Retinal pigment epithelial cell (primary cell): Measurements from ENCODE around the gene RSF1.

Experiments used
- DNase-seq: peaks from one replicate; pipeline ENCODE4 v3.0.0-alpha.2; 2010; ENCODE audit warnings: low read depth
- H3K4me3 ChIP-seq: 2 replicates; pipeline ENCODE4 v1.5.1; 2011; ENCODE audit warnings: mild to moderate bottlenecking, low read length, control low read depth, moderate library complexity
- TF ChIP-seq, protein P1 (sequence below): conservative IDR thresholded peaks from 2 replicates; pipeline ENCODE4 v1.5.1; 2011; ENCODE audit warnings: low read depth, low read length, control low read depth, inconsistent platforms

Gene RSF1

GRCh38 chr11:77750394-77751156, 69.9 kb downstream of the RSF1 start:
- no peak overlapping the region for H3K4me3 ChIP-seq
- TF ChIP-seq, protein P1, sequence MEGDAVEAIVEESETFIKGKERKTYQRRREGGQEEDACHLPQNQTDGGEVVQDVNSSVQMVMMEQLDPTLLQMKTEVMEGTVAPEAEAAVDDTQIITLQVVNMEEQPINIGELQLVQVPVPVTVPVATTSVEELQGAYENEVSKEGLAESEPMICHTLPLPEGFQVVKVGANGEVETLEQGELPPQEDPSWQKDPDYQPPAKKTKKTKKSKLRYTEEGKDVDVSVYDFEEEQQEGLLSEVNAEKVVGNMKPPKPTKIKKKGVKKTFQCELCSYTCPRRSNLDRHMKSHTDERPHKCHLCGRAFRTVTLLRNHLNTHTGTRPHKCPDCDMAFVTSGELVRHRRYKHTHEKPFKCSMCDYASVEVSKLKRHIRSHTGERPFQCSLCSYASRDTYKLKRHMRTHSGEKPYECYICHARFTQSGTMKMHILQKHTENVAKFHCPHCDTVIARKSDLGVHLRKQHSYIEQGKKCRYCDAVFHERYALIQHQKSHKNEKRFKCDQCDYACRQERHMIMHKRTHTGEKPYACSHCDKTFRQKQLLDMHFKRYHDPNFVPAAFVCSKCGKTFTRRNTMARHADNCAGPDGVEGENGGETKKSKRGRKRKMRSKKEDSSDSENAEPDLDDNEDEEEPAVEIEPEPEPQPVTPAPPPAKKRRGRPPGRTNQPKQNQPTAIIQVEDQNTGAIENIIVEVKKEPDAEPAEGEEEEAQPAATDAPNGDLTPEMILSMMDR = no peak
- no peak for DNase-seq

DNA sequence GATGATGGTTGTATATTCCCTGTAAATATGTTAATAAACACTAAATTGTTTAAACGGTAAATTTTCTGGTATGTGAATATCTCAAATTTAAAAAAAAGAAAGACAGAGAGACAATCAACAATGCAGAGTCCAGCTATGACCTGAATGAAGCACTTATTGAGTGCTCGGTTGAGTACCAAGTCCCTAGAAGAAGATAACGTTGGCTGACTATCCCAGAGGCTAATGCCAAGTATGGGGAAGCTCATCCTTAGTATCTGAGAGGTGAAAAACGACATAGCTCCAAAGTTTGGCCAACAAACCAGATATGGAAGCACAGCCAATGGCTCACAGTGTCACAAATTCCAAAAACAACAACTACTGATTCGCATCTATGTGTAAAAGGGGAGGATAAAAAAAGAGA, 71.3 kb downstream of the RSF1 start:
- no peak for DNase-seq
- H3K4me3 ChIP-seq = no peak overlapping the region
- TF ChIP-seq, protein P1 = no peak

- TF ChIP-seq, protein P1 = no peak
- no peak for DNase-seq
- no peak overlapping the region for H3K4me3 ChIP-seq
Observed at GRCh38 chr11:77748266-77748665, 72.3 kb downstream of the RSF1 start.

DNA sequence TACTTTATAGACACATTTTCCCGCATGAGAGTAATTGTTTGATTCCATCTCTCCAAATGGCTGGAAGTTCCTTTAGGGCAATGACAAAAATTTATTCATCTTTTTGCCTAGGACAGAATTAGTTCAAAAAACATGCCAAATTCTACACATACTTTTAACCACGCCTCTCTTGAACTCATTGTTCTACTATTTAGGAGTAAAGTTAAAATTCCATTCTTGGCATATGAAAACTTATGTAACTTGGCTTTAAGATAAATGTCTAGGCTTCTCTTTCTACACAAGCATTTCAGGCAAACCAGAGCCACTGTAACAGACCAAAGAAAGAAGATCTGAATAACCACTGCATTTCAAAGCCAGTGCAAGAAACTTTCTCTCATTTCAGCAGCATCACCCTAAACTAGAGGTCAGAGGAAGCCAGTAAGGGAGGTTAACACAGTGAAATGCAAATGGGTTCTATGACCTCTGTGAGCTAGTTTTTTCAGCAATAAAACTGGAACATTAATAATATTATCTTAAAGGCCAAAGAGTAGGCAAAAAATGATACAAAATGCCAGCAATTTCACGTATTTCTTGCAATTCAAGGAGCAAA, 73.0 kb downstream of the RSF1 start:
- DNase-seq = peak; percentile 10
- TF ChIP-seq, protein P1 = no peak
- no peak overlapping the region for H3K4me3 ChIP-seq

DNA sequence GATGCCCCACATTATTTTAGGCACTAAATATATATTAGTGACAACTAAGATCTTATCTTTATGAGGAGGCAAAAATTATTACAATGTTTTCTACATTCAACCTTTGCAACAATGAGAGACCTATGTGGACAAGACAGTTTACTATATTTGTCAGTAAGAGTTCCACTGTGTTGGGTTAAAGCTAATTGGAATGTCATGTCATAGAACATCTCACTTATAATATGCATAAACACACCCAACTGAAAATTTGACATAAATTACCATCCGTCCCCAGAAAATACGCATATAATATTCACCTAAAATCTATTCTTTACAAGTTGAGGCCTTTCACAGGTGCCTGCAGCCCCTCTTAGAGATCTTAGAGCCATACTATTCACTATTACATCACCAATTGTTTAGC, 84.0 kb downstream of the RSF1 start:
- TF ChIP-seq, protein P1 = no peak
- DNase-seq = no peak
- no peak overlapping the region for H3K4me3 ChIP-seq

DNA sequence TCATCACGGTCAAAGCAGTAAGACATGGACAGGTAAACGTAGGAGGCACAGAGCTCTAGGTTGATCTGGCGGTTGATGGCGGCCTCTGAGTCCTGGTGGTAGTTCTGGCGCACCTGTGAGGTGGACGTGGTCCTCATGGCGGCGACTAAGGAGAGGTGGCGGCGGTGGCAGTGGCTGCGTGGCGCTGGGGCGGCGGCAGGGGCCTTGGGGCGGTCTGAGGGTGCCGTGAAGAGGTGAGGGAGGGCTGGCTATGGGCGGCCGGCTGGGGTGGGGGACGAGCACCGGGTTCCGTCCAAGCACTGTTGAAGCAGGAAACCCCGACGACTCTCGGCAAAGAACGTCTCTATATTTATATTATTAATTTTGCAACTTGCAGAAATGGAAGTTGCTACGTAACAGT, 85.6 kb downstream of the RSF1 start:
- DNase-seq = no peak
- H3K4me3 ChIP-seq = no peak overlapping the region

DNA sequence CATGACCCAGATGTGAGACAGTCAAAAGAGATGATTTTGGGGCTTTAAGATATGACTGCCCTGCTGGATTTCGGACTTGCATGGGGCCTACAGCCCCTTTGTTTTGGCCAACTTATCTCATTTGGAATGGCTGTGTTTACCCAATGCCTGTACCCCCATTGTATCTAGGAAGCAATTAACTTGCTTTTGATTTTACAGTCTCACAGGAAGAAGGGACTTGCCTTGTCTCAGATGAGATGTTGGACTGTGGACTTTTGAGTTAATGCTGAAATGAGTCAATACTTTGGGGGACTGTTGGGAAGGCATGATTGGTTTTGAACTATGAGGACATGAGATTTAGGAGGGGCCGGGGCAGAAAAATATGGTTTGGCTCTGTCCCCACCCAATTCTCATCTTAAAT, 88.4 kb downstream of the RSF1 start:
- no peak for DNase-seq
- H3K4me3 ChIP-seq = no peak overlapping the region
- TF ChIP-seq, protein P1 = no peak

More for the DNA sequence above, 85.6 kb downstream of the RSF1 start:
- TF ChIP-seq, protein P1 = no peak
